ENCODE data around the gene CRKL. TPM values are rescaled to one million over a fixed set of nuclear protein-coding genes. Genes with fewer than 3 reads are reported as not detected.
A peak's percentile ranks its signal among the peaks of the same experiment; 100 is the strongest.

Gene CRKL
- total RNA-seq, 1 experiment from 2014 or later, result 45.8 TPM

DNA sequence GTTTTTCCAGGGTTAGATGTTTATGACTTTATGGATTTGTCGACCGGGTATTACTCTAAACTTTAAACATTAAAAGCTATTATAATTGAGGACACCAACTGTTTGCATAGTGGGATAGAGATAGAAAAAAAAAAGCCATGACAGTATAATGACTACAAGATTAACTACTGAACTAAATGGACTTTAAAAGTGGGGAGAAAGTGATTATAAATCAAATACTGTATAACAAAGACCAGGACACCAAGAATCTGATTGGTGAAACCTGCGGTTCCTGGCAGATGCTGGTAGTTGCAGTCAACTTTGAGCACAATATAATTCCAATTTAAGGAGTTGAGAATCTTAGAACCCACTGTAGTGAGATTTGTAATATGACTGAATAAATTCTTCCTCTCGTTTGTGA lies 2.5 kb downstream of the CRKL start:
- POLR2A ChIA-PET (ENCODE audit: unreplicated experiment), result interaction anchor here (0.6 kb wide), 1 partner anchor 18 kb away, joined by 22 read pairs; no protein-coding TSS in a partner anchor
- Histone ChIP-seq H2AFZ (no peak overlapping the region), H3K9me3 (ENCODE audit: insufficient read depth, low read depth) (no peaks in the 10 kb centered on the region), H3K79me2 (ENCODE audit: low read depth) (peaks cover 75% of the 10 kb centered on the region), H4K20me1 (ENCODE audit: insufficient read depth) (peaks cover 54% of the 10 kb centered on the region), H3K4me2 (peak overlapping the region; percentile 95), H3K36me3 (ENCODE audit: low read depth) (no peaks in the 10 kb centered on the region), H3K4me1 (replicated peaks; ENCODE audit: insufficient read depth) (peaks cover 26% of the 10 kb centered on the region), H3K9me2 (ENCODE audit: insufficient read depth) (no peaks in the 10 kb centered on the region), H3K27me3 (ENCODE audit: insufficient read depth, low read depth) (no peaks in the 10 kb centered on the region), H3K4me3 (peak overlapping the region; percentile 93), H3F3A (ENCODE audit: insufficient read depth, low read depth) (peaks cover 7% of the 10 kb centered on the region; the same call in 1 of the 2 replicates), H3K27ac (no peak overlapping the region)
- CTCF ChIA-PET, result no interaction called here
- intact Hi-C loops (cut with micrococcal nuclease; ENCODE audit: unreplicated experiment), result loop anchor here (5.0 kb wide), 1 partner anchor 38 kb away; no protein-coding TSS in a partner anchor
- TF ChIP-seq EZH2 (IDR thresholded peaks at IDR 0.05; ENCODE audit: low read depth) (no peak), CTCF (conservative IDR thresholded peaks at IDR 0.05) (no peak)
- no peak for DNase-seq
- no TSS peak for BruUV-seq (replicated peaks)

DNA sequence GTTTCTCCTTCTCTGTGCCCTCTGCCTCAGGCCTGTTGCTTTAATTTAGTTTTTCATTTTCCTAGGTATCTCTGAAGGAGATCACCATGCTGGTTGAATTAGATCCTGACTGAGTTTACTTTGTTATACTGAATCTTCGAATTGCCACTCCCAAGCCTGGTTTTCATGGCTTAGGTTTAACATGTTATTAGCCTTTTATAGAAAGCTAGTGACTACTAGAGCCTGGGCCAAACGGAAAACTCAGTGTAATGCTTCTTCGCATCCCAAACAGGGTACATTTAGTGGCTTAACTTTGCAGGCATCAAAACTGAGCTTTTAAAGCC lies 3.6 kb downstream of the CRKL start:
- no TSS peak for BruUV-seq (replicated peaks)
- TF ChIP-seq EZH2 (IDR thresholded peaks at IDR 0.05; ENCODE audit: low read depth), result no peak
- TF ChIP-seq CTCF (conservative IDR thresholded peaks at IDR 0.05), result no peak
- Histone ChIP-seq H4K20me1 (ENCODE audit: insufficient read depth) (peaks cover 65% of the 10 kb centered on the region), H2AFZ (no peak overlapping the region), H3K79me2 (ENCODE audit: low read depth) (peaks cover 86% of the 10 kb centered on the region), H3K4me1 (replicated peaks; ENCODE audit: insufficient read depth) (peaks cover 26% of the 10 kb centered on the region), H3K36me3 (ENCODE audit: low read depth) (no peaks in the 10 kb centered on the region), H3K9me3 (ENCODE audit: insufficient read depth, low read depth) (no peaks in the 10 kb centered on the region), H3K4me2 (peak overlapping the region; percentile 95), H3K27me3 (ENCODE audit: insufficient read depth, low read depth) (no peaks in the 10 kb centered on the region), H3F3A (ENCODE audit: insufficient read depth, low read depth) (peaks cover 7% of the 10 kb centered on the region; the same call in 1 of the 2 replicates), H3K4me3 (peak overlapping the region; percentile 93; the same call in 1 of the 2 replicates), H3K27ac (peak overlapping the region; percentile 29), H3K9me2 (ENCODE audit: insufficient read depth) (no peaks in the 10 kb centered on the region)
- CTCF ChIA-PET, result interaction anchor here (0.6 kb wide), 1 partner anchor 80 kb away, joined by 4 read pairs; no protein-coding TSS in a partner anchor
- intact Hi-C loops (cut with micrococcal nuclease; ENCODE audit: unreplicated experiment), result no loop called here
- POLR2A ChIA-PET (ENCODE audit: unreplicated experiment), result no interaction called here
- no peak for DNase-seq

DNA sequence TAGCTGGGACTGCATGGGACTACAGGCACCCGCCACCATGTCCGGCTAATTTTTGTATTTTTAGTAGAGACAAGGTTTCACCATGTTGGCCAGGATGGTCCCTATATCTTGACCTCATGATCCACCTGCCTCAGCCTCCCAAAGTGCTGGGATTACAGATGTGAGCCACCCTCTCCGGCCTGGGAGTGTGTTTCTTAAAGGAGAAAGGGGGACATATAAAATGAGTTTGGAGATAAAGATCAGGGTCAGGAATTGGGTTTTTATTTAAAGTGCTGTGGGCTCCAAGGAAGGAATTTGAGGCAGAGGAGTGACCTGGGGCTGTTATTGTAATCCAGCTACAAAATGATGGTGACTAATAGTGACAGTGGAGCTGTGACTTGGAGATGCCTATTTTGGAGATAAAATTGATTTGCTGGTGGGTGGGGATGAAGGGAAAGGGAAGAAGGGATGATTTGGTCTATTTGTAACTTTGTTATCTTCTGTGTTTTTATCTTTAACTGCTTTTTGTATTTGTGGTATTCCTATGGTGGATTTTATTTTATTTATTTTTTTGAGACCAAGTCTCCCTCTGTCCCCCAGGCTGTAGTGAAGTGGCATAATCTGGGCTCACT lies 5.0 kb downstream of the CRKL start:
- peaks cover 74% of the 10 kb centered on the region for H4K20me1 ChIP-seq (ENCODE audit: insufficient read depth)
- no peak overlapping the region for H3K4me3 ChIP-seq
- TF ChIP-seq EZH2 (IDR thresholded peaks at IDR 0.05; ENCODE audit: low read depth), result no peak
- TF ChIP-seq CTCF (conservative IDR thresholded peaks at IDR 0.05), result no peak
- no peaks in the 10 kb centered on the region for H3K36me3 ChIP-seq (ENCODE audit: low read depth)
- no peaks in the 10 kb centered on the region for H3K9me3 ChIP-seq (ENCODE audit: insufficient read depth, low read depth)
- ChIA-PET POLR2A (ENCODE audit: unreplicated experiment) (interaction anchor here (0.6 to 0.7 kb wide), 2 partner anchors 29 to 30 kb away, joined by 5 to 10 read pairs; no protein-coding TSS in a partner anchor), CTCF (no interaction called here)
- intact Hi-C loops (cut with micrococcal nuclease; ENCODE audit: unreplicated experiment), result no loop called here
- no peaks in the 10 kb centered on the region for H3K9me2 ChIP-seq (ENCODE audit: insufficient read depth)
- no peaks in the 10 kb centered on the region for H3F3A ChIP-seq (ENCODE audit: insufficient read depth, low read depth)
- H3K27me3 ChIP-seq (ENCODE audit: insufficient read depth, low read depth), result no peaks in the 10 kb centered on the region
- no peak for DNase-seq
- no peak overlapping the region for H3K27ac ChIP-seq
- H3K79me2 ChIP-seq (ENCODE audit: low read depth), result peaks cover 98% of the 10 kb centered on the region
- H3K4me2 ChIP-seq, result peak overlapping the region; percentile 46
- H3K4me1 ChIP-seq (replicated peaks; ENCODE audit: insufficient read depth), result peaks cover 20% of the 10 kb centered on the region
- H2AFZ ChIP-seq, result no peak overlapping the region
- no TSS peak for BruUV-seq (replicated peaks)

Data from PC-9 (cell line).